ENCODE data around the gene ATAD3A. TPM values are rescaled to one million over a fixed set of nuclear protein-coding genes. Genes with fewer than 3 reads are reported as not detected.
A peak's percentile ranks its signal among the peaks of the same experiment; 100 is the strongest.

The ATAD3A gene
- total and polyA plus RNA-seq, 11 donors: 11.3 to 49.5 (median 19.6) TPM

DNA sequence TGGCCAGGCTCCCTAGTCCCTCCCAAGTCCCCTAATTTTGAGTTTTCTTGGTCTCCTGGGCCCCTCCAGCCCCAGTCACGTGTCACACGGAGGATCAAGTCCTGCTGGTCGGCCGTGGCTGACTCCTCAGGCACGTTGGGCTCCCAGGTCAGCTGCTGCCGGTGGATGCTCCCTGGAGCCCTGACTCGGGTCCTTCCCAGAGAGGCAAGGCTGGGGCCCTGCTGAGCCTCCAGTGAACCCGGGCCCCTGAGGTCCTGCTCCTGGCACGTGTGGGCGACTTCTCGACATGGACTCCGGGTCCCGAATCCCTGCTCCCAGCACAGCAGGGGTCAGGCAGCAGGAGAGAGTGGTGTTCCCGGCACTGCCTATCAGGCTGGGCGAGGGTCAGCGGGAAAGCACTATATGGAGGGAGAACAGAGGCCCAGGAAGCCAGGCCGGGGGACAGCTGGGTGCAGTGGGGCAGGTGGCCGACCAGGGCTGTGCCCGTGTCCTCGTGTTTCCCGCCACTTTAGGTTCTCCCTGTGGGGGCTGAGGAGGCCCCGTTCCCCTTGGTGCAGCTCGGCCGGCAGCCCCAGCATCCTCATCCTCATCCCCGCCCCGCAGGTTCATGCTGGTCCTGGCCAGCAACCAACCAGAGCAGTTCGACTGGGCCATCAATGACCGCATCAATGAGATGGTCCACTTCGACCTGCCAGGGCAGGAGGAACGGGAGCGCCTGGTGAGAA lies 15.3 kb downstream of the ATAD3A start:
- no peak for DNase-seq
- TF ChIP-seq, protein P1, sequence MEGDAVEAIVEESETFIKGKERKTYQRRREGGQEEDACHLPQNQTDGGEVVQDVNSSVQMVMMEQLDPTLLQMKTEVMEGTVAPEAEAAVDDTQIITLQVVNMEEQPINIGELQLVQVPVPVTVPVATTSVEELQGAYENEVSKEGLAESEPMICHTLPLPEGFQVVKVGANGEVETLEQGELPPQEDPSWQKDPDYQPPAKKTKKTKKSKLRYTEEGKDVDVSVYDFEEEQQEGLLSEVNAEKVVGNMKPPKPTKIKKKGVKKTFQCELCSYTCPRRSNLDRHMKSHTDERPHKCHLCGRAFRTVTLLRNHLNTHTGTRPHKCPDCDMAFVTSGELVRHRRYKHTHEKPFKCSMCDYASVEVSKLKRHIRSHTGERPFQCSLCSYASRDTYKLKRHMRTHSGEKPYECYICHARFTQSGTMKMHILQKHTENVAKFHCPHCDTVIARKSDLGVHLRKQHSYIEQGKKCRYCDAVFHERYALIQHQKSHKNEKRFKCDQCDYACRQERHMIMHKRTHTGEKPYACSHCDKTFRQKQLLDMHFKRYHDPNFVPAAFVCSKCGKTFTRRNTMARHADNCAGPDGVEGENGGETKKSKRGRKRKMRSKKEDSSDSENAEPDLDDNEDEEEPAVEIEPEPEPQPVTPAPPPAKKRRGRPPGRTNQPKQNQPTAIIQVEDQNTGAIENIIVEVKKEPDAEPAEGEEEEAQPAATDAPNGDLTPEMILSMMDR (IDR thresholded peaks at IDR 0.05): no peak
- no peak for TF ChIP-seq POLR2A (IDR thresholded peaks at IDR 0.05)
- no peak for ATAC-seq
- H3K27me3 ChIP-seq: no peaks in the 10 kb centered on the region
- no peak overlapping the region for H3K4me3 ChIP-seq
- peaks cover 0 to 14% (median 5%) of the 10 kb centered on the region in 12 donors for H3K9me3 ChIP-seq
- 94 to 95% (median 94%) methylated on average over 16 to 31 of the region's 31 CpGs for WGBS, 4 donors
- H3K4me1 ChIP-seq: no peaks in the 10 kb centered on the region
- intact Hi-C loops (cut with DNase I): no loop called here
- H3K36me3 ChIP-seq: peaks cover 0 to 52% (median 28%) of the 10 kb centered on the region in 9 donors
- no peak overlapping the region for H3K27ac ChIP-seq

DNA sequence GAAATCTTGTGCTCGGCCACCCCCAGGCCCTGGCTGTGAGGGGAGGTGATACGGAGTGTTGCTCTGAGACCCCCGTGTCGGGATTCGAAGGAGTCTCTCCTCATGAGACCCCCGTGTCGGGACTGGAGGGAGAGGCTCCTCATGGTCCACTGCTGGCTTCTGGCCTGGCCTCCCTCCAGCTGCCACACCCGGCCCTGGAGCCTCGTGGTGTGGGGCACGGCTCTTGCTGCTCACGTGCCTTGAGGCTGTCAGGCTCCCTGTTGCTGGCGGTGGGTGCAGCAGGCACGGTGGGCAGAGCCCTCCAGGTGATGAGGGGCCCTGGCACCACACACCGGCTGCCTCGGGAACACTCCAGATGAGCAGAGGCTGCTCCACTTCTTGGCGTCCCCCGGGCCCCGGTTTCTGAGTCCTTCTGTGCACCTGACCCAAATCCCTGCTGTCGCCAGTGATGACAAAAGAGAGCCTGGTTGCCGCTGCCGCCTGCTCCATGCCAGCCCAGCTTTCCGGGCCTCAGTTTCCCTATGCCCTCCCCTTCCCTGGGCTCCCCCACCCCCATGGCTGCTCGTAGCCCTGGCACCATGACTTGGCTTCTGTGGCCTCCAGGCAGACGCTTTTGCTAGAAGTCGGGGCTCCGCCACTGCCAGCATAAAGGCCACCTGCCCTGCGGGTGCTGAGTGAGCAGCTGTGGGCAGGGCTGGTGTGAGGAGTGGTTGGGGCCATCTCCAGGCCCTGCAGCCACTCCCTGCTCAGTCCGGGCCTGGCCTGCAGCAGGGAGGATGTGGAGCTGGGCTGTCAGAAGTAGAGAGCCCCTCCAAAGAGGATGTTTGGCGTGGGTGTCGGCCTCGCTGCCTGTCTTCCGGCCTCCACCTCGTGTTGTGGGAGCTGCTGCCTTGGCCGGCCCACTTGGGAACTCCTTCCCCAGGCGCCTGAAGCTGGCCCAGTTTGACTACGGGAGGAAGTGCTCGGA lies 16.6 kb downstream of the ATAD3A start:
- no peak for DNase-seq
- peak in 1 of 4 donors; percentile 52 for ATAC-seq
- Histone ChIP-seq H3K9me3 (peaks cover 0 to 17% (median 5%) of the 10 kb centered on the region in 12 donors), H3K27ac (no peak overlapping the region), H3K4me3 (no peak overlapping the region), H3K27me3 (no peaks in the 10 kb centered on the region), H3K4me1 (peaks cover 0 to 4% (median 0%) of the 10 kb centered on the region in 12 donors), H3K36me3 (peaks cover 0 to 47% (median 25%) of the 10 kb centered on the region in 9 donors)
- intact Hi-C loops (cut with DNase I): no loop called here
- no peak for TF ChIP-seq POLR2A (IDR thresholded peaks at IDR 0.05)
- TF ChIP-seq, protein P1 (IDR thresholded peaks at IDR 0.05): no peak
- WGBS, 4 donors: 81 to 90% (median 86%) methylated on average over 25 to 37 of the region's 37 CpGs

DNA sequence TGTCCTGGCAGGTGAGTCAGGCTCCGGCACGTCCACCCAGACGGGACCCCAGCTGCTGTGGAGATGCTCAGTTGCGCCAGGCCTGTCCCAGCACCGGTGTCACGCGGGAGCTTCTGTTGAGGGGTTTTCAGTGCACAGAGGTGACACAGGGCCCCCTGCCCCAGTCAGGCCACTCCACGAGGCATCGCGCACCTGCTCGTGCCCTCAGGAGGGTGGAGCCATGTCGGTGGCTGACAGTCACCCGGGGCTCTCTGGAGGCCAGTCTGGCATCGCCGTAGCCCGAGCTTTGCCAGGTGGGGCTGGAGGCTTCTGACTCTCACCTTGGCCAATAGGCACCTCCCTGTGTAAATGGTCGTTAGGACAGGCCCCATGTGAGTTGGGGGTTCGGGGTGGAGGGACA lies 17.4 kb downstream of the ATAD3A start:
- ATAC-seq: no peak
- H3K27ac ChIP-seq: no peak overlapping the region

More for the DNA sequence above, 17.4 kb downstream of the ATAD3A start:
- no peaks in the 10 kb centered on the region for H3K27me3 ChIP-seq
- peaks cover 0 to 45% (median 24%) of the 10 kb centered on the region in 9 donors for H3K36me3 ChIP-seq
- 90 to 100% (median 94%) methylated on average over 2 to 18 of the region's 18 CpGs for WGBS, 4 donors
- H3K4me1 ChIP-seq: peaks cover 0 to 7% (median 0%) of the 10 kb centered on the region in 12 donors
- no peak for DNase-seq
- H3K9me3 ChIP-seq: peaks cover 0 to 17% (median 5%) of the 10 kb centered on the region in 12 donors
- TF ChIP-seq POLR2A (IDR thresholded peaks at IDR 0.05): no peak
- TF ChIP-seq, protein P1 (IDR thresholded peaks at IDR 0.05): no peak
- intact Hi-C loops (cut with DNase I): no loop called here
- H3K4me3 ChIP-seq: no peak overlapping the region

Data from heart left ventricle (tissue), 16 donors.